Mesodermal cell (in vitro differentiated cells): ENCODE measurements around the gene PRR35.

Source experiments
- H3K27ac ChIP-seq: 2 replicates; pipeline ENCODE4 v1.7.0; 2013; ENCODE audit warnings: mild to moderate bottlenecking, low read depth, low read length, moderate library complexity; ENCODE audit not compliant: severe bottlenecking
- H3K36me3 ChIP-seq: 2 replicates; pipeline ENCODE4 v1.7.1; 2013; ENCODE audit warnings: mild to moderate bottlenecking, low read length, moderate library complexity; ENCODE audit not compliant: control insufficient read depth, insufficient read depth
- H3K4me1 ChIP-seq: one replicate; pipeline ENCODE4 v1.7.1; 2013; ENCODE audit warnings: mild to moderate bottlenecking, low read length; ENCODE audit not compliant: insufficient read depth, control insufficient read depth, poor library complexity, severe bottlenecking
- H3K4me3 ChIP-seq: 2 replicates; pipeline ENCODE4 v1.7.0; 2013; ENCODE audit warnings: low read length, control low read depth, mild to moderate bottlenecking; ENCODE audit not compliant: insufficient read depth, poor library complexity, severe bottlenecking; ENCODE audit errors: extremely low read depth
- H3K9me3 ChIP-seq: 2 replicates; pipeline ENCODE4 v1.7.1; 2013; ENCODE audit warnings: mild to moderate bottlenecking, low read length, moderate library complexity; ENCODE audit not compliant: control insufficient read depth
- WGBS, 2 experiments: methylation state at CpG; one replicate each; pipeline ENCODE4 v1.1.5; 2013; ENCODE audit warnings: missing lambda C conversion rate in 2 of 2; ENCODE audit not compliant: insufficient coverage in 2 of 2; 5-methylcytosine and 5-hydroxymethylcytosine counted together

Gene PRR35

DNA sequence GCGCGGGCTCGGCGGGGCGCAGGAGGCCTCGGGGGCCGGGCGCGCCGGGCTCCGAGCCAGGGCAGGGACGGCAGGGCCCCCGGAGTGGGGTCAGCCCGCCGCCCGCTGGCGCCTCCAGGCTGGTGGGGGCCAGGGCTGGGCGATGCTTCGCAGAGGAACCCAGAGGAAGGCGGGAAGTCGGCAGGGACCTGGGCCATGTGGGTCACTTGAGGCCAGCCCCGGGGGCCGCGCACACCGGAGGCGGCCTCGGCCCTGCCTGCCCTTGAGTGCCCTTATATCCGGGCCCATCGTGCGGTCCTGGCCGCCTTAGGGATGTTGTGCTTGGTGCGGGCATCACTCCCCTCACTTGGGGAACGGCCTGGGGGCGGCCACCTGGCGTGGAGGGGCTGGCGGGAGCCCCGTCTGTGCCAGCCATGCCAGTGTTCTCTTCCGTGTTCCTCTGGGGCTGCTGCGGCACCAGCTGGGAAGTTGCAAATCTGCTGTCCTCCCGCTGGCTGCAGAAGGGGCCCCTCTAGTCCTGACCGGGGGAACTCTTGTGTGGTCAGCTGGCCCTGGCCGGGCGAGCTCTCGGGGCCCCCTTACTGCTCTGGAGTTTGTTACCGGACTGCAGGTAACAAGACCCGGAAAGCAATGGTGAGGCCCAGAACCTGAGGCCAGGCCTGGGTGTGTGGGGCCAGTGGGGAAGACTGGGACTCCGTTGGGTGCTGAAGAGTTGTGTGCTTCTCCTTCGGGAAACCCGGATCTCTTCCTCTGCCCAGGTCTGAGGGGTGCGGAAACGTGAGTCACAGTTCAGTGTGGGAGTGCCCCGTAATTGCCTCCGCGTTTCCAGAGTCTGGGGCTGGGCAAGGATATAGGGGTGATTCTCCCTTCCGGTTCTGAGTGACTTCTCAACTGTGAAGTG, 31.8 kb upstream of the PRR35 start:
- Histone ChIP-seq H3K9me3 (no peaks in the 10 kb centered on the region), H3K27ac (no peak overlapping the region), H3K4me3 (peak overlapping the region; percentile 63), H3K4me1 (peaks cover 16% of the 10 kb centered on the region), H3K36me3 (peaks cover 17% of the 10 kb centered on the region)
- WGBS, 2 experiments, result 8 to 11% methylated on average over 44 to 55 of the region's 55 CpGs

DNA sequence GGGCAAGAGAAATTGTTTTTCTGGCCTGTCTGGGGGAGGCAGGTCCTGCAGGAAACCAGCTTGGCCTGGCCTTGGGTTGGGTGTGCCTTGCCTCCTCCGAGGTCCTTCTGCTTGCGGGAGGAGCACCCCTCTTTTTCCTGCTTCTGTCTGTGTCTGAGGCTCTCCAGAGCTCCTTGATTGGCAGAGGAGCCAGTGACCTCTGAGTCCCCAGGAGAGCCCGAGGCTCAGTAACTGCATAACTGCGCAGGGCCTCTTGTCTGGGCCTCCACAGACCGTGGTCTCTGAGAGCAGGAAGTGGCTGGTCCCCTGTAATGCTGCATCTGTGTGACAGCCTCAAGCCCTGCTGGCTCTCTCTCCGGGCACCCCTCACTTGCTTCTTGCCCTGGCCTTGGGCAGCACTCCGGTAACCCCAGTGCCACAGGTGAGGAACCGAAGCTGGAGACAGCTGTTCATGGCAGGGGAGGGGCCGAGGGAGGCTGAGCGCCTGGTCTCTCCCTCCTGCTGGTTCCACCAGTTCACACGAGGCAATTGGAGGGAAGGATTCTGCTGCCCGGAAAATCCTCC, 31.1 kb upstream of the PRR35 start:
- no peaks in the 10 kb centered on the region for H3K9me3 ChIP-seq
- H3K4me1 ChIP-seq, result peaks cover 22% of the 10 kb centered on the region
- H3K4me3 ChIP-seq, result peak overlapping the region; percentile 63
- peaks cover 16% of the 10 kb centered on the region for H3K36me3 ChIP-seq
- WGBS, 2 experiments, result 80 to 86% methylated on average over 12 of the region's 12 CpGs
- no peak overlapping the region for H3K27ac ChIP-seq

DNA sequence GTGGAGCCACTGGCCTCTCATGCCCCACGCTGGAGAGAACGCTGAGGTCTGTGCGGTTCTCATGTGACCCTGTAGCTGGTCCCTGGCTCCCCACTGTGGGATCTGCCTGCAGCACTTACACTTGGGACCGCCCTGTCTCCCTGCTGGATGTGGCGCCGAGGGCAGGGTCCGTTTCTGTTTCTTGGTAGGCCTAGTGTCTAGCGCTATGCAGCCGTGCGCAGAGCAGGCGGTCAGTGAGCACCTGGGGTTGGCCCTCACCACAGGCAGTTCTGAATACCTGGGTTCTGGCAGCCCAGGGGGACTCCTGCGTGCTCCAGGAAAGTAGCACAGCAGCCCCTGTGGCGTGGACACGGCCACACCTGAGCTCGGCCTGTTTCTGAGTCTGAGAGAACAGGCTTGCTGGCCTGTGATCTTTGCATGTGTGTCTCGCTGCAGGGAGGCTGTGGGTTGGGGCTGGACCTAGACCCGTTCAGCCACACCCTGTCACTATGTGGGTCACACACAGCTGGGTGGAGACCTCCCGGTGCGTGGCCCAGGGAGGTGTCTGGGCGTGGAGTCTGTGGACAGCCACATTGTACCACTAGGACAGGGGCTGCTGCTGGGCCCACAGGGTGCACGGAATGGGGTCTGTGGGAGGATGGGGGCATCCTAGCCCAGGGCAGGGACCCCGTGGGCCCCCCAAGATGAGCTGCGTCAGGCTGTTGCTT, 29.9 kb upstream of the PRR35 start:
- Histone ChIP-seq H3K4me1 (peaks cover 26% of the 10 kb centered on the region), H3K9me3 (no peaks in the 10 kb centered on the region), H3K4me3 (no peak overlapping the region), H3K27ac (no peak overlapping the region), H3K36me3 (peaks cover 14% of the 10 kb centered on the region)
- WGBS, 2 experiments, result 93 to 95% methylated on average over 18 to 20 of the region's 23 CpGs

DNA sequence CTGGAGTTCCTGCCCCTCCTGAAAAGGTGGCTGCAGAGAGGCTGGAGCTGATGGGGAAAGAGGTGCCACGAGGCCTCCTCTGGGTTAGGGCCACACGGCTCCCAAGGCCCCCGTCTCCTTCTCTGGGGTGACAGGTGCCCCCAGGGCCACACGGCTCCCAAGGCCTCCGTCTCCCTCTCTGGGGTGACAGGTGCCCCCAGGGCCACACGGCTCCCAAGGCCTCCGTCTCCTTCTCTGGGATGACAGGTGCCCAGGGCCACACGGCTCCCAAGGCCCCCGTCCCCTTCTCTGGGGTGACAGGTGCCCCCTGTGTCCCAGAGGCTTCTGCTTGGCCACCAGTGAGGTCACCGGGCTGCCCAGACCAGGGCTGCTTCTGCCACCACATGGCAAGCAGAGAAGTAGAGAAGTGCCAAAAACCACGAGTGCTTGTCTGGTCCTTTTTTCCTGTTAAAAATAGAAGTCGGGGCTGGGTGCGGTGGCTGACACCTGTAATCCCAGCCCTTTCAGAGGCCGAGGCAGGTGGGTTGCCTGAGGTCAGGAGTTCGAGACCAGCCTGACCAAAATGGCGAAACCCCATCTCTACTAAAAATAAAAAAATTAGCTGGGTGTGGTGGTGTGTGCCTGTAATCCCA, 28.6 kb upstream of the PRR35 start:
- Histone ChIP-seq H3K36me3 (peaks cover 19% of the 10 kb centered on the region), H3K4me1 (peaks cover 16% of the 10 kb centered on the region), H3K4me3 (no peak overlapping the region), H3K9me3 (no peaks in the 10 kb centered on the region), H3K27ac (no peak overlapping the region)
- WGBS, 2 experiments, result 91 to 95% methylated on average over 11 to 12 of the region's 16 CpGs

DNA sequence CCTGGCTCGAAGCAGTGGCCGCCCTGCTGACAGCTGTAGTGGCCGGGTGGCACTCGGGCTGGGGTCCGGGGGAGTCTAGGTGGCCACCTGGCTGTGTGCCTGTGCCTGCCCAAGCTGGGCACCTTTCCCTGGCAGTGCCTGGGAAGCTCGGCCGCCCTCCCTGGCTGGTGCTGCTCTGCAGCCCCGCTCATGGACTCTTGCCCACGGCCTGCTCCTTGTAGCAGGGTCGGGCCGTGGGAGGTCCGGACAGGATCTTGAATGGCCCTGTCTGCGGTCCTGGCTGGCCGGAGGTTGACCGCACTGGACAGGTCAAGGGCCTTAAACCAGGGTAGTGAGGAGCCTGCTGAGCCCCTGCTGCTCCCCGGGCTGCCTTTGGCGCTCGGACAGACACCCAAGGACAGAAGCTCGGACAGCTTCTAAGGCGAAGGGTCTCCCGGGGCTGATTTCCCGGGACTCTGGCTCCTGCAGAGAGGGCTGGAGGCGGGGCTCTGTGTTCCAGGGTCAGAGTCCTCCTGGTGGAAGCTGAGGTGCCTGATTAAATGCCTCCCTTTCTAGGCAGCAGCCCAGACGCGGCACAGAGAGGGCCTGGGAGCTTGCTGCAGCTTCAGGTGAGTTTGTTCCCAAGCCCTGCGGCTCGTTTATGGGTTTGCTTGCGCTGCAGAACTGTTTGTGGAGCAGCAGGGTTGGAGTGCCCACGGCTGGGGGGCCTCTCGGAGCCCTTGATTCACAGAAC, 26.6 kb upstream of the PRR35 start:
- H3K4me3 ChIP-seq, result no peak overlapping the region
- WGBS, 2 experiments, result 80 to 86% methylated on average over 28 to 30 of the region's 30 CpGs
- no peak overlapping the region for H3K27ac ChIP-seq

DNA sequence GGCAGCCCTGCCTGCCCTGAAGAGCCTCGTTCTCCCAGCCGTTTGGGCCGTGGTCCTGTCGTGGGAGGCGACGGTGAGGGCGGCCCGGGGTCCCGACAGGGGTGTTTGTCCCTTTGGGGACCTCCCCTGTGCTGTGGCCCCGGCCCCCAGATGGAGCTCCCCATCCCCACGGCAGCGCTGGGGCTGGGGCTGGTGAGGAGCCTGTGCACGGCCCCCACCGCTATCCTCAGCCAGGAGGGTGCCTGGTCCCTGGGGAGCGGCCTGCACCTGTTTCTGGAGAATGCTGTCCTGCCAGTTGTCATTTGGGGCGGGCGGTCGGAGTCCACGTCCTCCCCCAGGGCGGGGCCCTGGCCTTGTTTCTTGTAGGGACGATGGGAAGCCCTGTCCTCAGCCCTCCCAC, 26.1 kb upstream of the PRR35 start:
- Histone ChIP-seq H3K27ac (no peak overlapping the region), H3K4me3 (no peak overlapping the region), H3K36me3 (peaks cover 41% of the 10 kb centered on the region), H3K9me3 (no peaks in the 10 kb centered on the region), H3K4me1 (peaks cover 15% of the 10 kb centered on the region)
- WGBS, 2 experiments, result 92 to 97% methylated on average over 18 to 21 of the region's 21 CpGs

More for the DNA sequence above, 26.6 kb upstream of the PRR35 start:
- Histone ChIP-seq H3K9me3 (no peaks in the 10 kb centered on the region), H3K36me3 (peaks cover 39% of the 10 kb centered on the region), H3K4me1 (peaks cover 15% of the 10 kb centered on the region)

DNA sequence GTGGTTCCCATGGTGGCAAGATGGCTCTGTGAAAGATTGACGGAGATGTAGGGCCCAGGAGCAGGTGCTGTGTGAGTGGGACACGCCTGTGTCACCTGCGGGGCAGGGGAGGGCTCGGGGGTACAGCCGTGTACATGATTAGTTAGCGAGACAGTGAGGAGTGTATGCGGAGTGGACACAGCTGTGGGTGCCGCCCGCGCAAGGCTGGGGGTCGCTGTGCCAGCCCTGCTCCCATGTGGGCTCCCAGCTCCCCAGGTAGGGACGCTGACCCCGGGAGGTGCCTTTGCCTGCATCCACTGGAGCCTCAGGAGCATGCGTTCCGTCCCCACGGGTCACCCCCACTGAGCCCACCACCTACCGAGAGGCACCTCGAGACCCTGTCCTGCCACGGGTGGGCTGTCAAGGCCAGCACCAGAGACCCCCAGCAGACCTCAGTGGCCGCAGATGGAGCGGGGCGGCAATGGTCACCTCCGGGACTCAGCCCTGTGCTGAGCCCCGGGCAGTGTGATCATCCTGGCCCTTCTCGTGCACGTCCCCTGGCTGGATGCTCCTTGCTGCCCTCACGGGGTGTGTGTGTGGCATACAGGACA, 25.2 kb upstream of the PRR35 start:
- peaks cover 38% of the 10 kb centered on the region for H3K36me3 ChIP-seq
- no peak overlapping the region for H3K4me3 ChIP-seq
- H3K9me3 ChIP-seq, result no peaks in the 10 kb centered on the region
- H3K27ac ChIP-seq, result no peak overlapping the region
- H3K4me1 ChIP-seq, result peaks cover 23% of the 10 kb centered on the region
- WGBS, 2 experiments, result 95 to 96% methylated on average over 23 to 26 of the region's 27 CpGs

DNA sequence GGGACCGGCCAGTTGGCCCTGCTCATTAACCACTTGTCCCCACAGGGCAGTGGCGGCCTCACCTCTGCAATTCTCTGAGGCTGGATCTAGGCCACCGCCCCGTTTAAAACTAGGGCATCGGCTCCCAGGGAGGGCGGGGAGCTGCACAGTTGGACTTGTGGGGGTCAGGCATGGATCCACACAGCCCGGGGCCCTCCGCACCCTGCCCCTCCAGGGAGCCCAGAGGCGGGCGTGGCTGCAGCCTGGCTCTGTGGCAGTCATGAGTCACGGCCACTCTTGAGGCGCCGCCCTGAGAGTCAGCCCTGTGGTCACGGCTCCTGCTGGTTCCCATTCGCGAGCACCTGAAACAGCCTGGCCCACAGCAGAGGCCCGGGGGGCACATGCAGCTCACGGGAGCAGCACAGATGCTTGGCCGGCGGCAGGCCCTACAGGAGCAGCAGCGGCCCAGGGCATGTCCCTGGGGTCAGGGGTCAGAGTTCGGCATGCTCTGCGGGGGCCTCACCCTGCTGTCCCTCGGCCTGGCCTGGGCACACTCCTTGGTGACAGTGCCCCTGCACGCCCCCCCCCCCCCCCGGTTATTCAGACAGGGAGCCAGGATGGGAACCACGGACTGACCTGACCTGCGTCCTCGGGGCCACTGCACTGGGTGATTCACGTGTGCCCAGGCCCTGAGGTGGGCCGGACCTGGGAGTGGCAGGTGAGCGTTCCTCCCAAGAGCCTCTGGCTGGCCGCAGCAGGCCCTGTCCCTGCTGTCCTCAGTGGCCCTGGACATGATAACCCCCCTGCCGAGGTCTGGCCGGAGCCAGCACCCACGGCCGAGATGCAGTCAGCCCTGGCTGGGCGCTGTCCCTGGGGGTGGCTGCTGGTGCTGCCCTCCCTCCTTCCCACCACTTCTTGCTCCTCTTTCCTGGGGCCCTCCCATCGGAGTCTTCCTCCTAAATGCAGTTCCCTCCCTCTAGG, 24.5 kb upstream of the PRR35 start:
- H3K36me3 ChIP-seq, result peaks cover 36% of the 10 kb centered on the region
- H3K4me3 ChIP-seq, result no peak overlapping the region
- 94 to 95% methylated on average over 34 to 37 of the region's 39 CpGs for WGBS, 2 experiments
- no peak overlapping the region for H3K27ac ChIP-seq
- H3K4me1 ChIP-seq, result peaks cover 26% of the 10 kb centered on the region
- no peaks in the 10 kb centered on the region for H3K9me3 ChIP-seq

DNA sequence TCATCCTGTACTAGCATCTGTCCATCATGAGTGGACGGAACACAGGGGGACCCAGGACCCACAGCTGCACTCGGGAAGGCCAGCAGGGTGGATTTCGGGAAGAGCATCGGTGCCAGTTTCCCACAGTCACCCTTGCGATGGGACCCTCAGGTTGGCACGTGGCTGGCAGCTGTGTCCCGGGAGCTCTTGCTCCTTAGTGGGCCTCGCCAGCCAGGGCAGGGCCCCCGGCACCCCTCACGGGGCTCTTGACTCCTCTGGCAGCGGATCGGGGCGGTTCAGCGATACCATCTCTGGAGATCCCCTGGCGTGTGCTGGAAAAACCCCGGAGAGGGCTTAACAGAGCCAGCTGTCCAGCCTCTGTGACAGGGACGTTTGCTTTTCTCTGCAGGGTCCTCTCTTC, 23.4 kb upstream of the PRR35 start:
- Histone ChIP-seq H3K9me3 (no peaks in the 10 kb centered on the region), H3K4me1 (peaks cover 26% of the 10 kb centered on the region), H3K27ac (no peak overlapping the region), H3K4me3 (no peak overlapping the region), H3K36me3 (peaks cover 40% of the 10 kb centered on the region)
- 95 to 98% methylated on average over 17 of the region's 17 CpGs for WGBS, 2 experiments
